Prostate gland (tissue), 2 donors: ENCODE results near the gene C1D. TPM values are rescaled to one million over a fixed set of nuclear protein-coding genes. Genes with fewer than 3 reads are reported as not detected.

Experiments
- DNase-seq: peaks from one replicate; pipeline ENCODE4 v3.0.0-alpha.2; 2019; ENCODE audit warnings: low spot score
- H3K27ac ChIP-seq, 2 donors: fragments of 200-600 bp; sonication (generic); 2 replicates each; pipeline ENCODE4 v1.5.1; 2017 to 2019
- H3K27me3 ChIP-seq: fragments of 200-600 bp; sonication (generic); replicated peaks from 2 replicates; pipeline ENCODE4 v1.5.1; 2019; ENCODE audit not compliant: insufficient read depth
- H3K36me3 ChIP-seq, 2 donors: fragments of 200-600 bp; sonication (generic); 1 replicate in 1 of 2; 2 replicates in 1 of 2; pipeline versions ENCODE4 v1.5.1 to v1.8.1; 2017 to 2019
- H3K4me1 ChIP-seq: fragments of 200-600 bp; sonication (generic); replicated peaks from 2 replicates; pipeline ENCODE4 v1.5.1; 2019
- H3K4me3 ChIP-seq, 2 donors: fragments of 200-600 bp; sonication (generic); 2 replicates each; pipeline ENCODE4 v1.5.1; 2017 to 2019
- H3K9me3 ChIP-seq: fragments of 200-600 bp; sonication (generic); 2 replicates; pipeline ENCODE4 v1.5.1; 2017
- POLR2A ChIP-seq: fragments of 450-650 bp; IDR thresholded peaks from one replicate; pipeline ENCODE4 v1.6.1; 2016; ENCODE audit warnings: antibody characterized with exemption, mild to moderate bottlenecking
- POLR2AphosphoS5 ChIP-seq: sonication (generic); formaldehyde crosslinking; IDR thresholded peaks from one replicate; pipeline ENCODE4 v1.6.1; 2017; ENCODE audit warnings: antibody characterized with exemption
- WGBS: methylation state at CpG from one replicate; pipeline ENCODE4 v1.1.5; 2018; 5-methylcytosine and 5-hydroxymethylcytosine counted together
- intact Hi-C: fragments of 100-400 bp; cut with DNase I; formaldehyde crosslinking; loops from one replicate; pipeline ENCODE4 v1.14.2; 2022
- total RNA-seq, 2 donors: library from RNA; depleted of rRNA; stranded (reverse); fragments of >200 nt; gene quantifications; one replicate each; pipeline ENCODE4 v1.1.0, GENCODE V29; 2016
- TF ChIP-seq, protein P1 (sequence below), 4 experiments: fragments of 200-600 bp in 2 of 4; fragments of 450-650 bp in 2 of 4; sonication (generic) in 2 of 4; IDR thresholded peaks; 1 replicate in 3 of 4; 2 replicates in 1 of 4; pipeline ENCODE4 v1.5.1; 2016 to 2019; ENCODE audit warnings: antibody characterized with exemption in 4 of 4, mild to moderate bottlenecking in 2 of 4, moderate library complexity in 2 of 4

Gene C1D
- total RNA-seq, 2 donors from 2014 or later, result 31.5 to 51.6 TPM

DNA sequence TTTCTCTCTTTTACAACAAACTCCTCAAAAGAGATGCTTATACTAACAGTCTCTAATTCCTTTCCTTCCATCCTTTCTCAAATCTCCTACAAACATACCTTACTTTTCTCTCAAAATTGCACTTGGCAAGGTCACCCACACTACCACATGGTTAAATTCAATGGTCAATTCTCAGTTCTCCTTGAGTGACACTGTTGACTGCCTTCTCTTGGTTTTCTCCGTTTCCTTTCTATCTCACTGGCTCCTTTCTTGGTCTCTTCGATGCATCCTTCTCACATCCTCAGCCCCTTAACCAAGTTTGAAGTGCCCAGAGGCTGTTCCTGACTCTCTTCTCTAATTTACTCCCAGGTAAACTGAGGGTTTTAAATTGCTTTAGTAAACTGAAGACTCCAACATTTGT, 12.5 kb downstream of the C1D start:
- no peak for DNase-seq
- H3K27me3 ChIP-seq, result no peaks in the 10 kb centered on the region
- H3K36me3 ChIP-seq, result no peaks in the 10 kb centered on the region
- TF ChIP-seq POLR2AphosphoS5 (no peak), POLR2A (no peak)
- TF ChIP-seq, protein P1, sequence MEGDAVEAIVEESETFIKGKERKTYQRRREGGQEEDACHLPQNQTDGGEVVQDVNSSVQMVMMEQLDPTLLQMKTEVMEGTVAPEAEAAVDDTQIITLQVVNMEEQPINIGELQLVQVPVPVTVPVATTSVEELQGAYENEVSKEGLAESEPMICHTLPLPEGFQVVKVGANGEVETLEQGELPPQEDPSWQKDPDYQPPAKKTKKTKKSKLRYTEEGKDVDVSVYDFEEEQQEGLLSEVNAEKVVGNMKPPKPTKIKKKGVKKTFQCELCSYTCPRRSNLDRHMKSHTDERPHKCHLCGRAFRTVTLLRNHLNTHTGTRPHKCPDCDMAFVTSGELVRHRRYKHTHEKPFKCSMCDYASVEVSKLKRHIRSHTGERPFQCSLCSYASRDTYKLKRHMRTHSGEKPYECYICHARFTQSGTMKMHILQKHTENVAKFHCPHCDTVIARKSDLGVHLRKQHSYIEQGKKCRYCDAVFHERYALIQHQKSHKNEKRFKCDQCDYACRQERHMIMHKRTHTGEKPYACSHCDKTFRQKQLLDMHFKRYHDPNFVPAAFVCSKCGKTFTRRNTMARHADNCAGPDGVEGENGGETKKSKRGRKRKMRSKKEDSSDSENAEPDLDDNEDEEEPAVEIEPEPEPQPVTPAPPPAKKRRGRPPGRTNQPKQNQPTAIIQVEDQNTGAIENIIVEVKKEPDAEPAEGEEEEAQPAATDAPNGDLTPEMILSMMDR (IDR thresholded peaks at IDR 0.05), result no peak
- H3K4me3 ChIP-seq, result no peak overlapping the region
- H3K4me1 ChIP-seq, result no peaks in the 10 kb centered on the region
- 90% methylated on average over 2 of the region's 2 CpGs for WGBS
- intact Hi-C loops, result no loop called here
- H3K9me3 ChIP-seq, result no peaks in the 10 kb centered on the region
- H3K27ac ChIP-seq, result no peak overlapping the region

DNA sequence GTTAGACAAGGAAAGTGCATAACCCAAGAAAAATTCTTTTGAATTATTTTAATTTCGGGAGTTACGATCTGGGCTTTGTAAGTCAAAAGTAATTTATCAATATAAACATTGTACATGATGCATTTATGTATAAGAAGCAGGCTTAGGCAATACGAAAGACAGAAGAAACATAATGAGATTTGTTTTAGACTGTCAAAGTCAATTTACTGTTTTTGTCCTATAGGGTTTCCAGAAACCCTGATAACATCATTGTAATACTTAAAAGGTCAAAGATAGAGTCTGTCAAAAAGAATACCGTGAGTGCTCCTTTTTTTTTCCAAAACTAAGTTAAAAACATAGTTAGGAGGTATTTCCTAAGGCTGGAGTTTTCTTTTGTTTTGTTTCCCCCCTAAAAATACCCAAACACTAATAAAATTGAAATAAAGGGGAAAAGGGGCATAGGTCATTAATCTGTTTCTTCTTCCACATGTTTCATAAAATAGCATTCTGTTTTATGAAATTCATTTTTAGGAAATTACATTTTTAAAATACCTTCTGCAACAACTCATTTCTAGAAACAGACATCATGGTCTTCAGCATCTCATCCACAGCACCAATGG, 16.1 kb downstream of the C1D start:
- Histone ChIP-seq H3K9me3 (no peaks in the 10 kb centered on the region), H3K36me3 (no peaks in the 10 kb centered on the region), H3K4me1 (peaks cover 2% of the 10 kb centered on the region), H3K27ac (peak overlapping the region in 1 of 2 donors; percentile 42), H3K4me3 (no peak overlapping the region), H3K27me3 (no peaks in the 10 kb centered on the region)
- DNase-seq, result no peak
- 45% methylated on average over 4 of the region's 4 CpGs for WGBS
- intact Hi-C loops, result no loop called here
- TF ChIP-seq POLR2A (no peak), POLR2AphosphoS5 (no peak)
- TF ChIP-seq, protein P1 (IDR thresholded peaks at IDR 0.05), result no peak

DNA sequence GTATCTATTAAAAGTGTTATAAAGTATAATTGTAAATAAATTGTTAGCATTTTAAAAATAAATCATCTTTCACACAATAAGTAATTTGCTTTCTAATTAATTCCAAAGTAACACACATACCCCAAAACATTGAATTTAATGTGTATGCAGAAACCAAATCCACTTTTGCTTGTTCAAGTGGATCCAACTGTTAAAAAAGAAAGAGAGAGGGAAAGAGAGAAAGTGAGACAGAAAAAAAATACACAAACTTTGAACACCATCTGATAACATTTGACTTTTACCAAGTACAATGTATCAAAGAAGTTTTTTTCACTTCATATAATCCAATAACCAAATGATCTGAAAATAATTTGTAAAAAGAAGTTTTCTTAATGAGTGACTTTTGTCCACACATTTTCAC, 16.6 kb downstream of the C1D start:
- Histone ChIP-seq H3K4me3 (no peak overlapping the region), H3K27ac (peak overlapping the region in 1 of 2 donors; percentile 42), H3K27me3 (no peaks in the 10 kb centered on the region), H3K4me1 (peaks cover 2% of the 10 kb centered on the region), H3K9me3 (no peaks in the 10 kb centered on the region), H3K36me3 (no peaks in the 10 kb centered on the region)
- no peak for DNase-seq
- no peak for TF ChIP-seq POLR2AphosphoS5
- intact Hi-C loops, result no loop called here

DNA sequence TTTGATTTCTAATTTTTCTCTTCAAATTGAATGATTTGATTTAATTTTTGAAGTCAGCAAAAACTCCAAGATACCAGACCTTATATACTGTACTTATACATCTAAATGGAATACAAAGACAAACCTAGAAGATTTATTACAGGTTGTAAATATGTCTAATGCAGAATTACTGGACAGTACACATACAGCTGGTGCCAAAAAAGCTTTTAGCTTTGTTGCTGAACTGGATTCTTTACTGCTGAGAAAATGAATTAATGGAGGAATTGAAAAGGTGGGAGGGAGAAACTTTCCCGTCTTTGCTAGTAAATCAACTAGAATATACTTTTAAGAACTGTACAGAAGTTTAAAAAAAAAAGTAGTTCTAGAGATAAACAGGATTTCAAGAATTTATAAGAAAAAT, 17.5 kb downstream of the C1D start:
- H3K4me1 ChIP-seq, result peaks cover 2% of the 10 kb centered on the region
- no peak for TF ChIP-seq POLR2A
- TF ChIP-seq POLR2AphosphoS5, result peak; percentile 87

DNA sequence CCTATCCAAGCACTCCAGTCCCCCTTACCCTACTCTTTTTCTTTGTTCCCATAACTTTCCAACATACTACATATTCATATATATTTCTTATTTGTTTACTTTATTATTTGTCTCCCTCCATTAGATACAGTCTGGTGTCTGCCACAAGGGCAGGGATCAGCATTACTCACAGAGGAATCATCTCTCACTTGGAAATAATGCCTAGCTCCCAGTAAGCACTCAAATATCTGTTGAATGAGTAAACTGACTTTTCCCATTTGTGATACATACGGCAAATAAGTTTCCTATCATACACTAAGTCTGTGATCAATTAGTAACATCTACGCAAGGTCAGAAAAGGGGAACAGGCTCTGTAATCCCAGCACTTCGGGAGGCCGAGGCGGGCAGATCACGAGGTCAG, 18.7 kb downstream of the C1D start:
- intact Hi-C loops, result no loop called here
- Histone ChIP-seq H3K27me3 (no peaks in the 10 kb centered on the region), H3K36me3 (no peaks in the 10 kb centered on the region), H3K4me3 (no peak overlapping the region), H3K9me3 (no peaks in the 10 kb centered on the region), H3K27ac (no peak overlapping the region), H3K4me1 (peaks cover 2% of the 10 kb centered on the region)
- no peak for TF ChIP-seq POLR2AphosphoS5
- TF ChIP-seq, protein P1 (IDR thresholded peaks at IDR 0.05), result no peak
- no peak for TF ChIP-seq POLR2A
- 84% methylated on average over 6 of the region's 6 CpGs for WGBS
- DNase-seq, result no peak

More for the DNA sequence above, 17.5 kb downstream of the C1D start:
- Histone ChIP-seq H3K27me3 (no peaks in the 10 kb centered on the region), H3K36me3 (no peaks in the 10 kb centered on the region), H3K27ac (peak overlapping the region; percentile 42 to 44), H3K9me3 (no peaks in the 10 kb centered on the region), H3K4me3 (no peak overlapping the region)
- intact Hi-C loops, result no loop called here
- DNase-seq, result peak; percentile 14
- WGBS, result 8% methylated on average over 1 of the region's 1 CpG

DNA sequence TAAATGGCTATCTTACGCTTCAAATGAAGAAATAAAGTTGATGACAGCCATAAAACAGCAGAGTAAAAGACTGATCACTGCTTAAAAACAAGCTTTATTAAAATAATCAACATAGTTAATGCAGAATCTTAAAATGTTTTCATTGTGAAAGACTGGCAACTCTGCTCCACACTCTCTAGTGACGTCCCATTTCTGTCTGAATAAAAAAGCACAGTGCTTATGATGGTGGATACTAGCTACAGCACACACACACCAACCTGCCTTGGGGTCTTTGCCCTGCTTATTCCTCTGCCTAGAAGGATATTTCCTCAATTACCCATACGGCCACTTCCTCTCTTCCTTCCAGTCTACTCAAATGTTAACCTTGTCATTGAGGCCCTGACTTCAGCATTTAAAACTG, 19.1 kb downstream of the C1D start:
- TF ChIP-seq, protein P1 (IDR thresholded peaks at IDR 0.05), result no peak
- TF ChIP-seq POLR2A, result no peak
- TF ChIP-seq POLR2AphosphoS5, result no peak
- DNase-seq, result no peak
- Histone ChIP-seq H3K4me3 (no peak overlapping the region), H3K27me3 (no peaks in the 10 kb centered on the region), H3K36me3 (no peaks in the 10 kb centered on the region), H3K9me3 (no peaks in the 10 kb centered on the region), H3K4me1 (peaks cover 2% of the 10 kb centered on the region), H3K27ac (no peak overlapping the region)
- 76% methylated on average over 3 of the region's 3 CpGs for WGBS
- intact Hi-C loops, result no loop called here
